Renal pelvis (tissue), 4 donors: ENCODE results near the gene RASGRP3. TPM values are rescaled to one million over a fixed set of nuclear protein-coding genes. Genes with fewer than 3 reads are reported as not detected.

Source experiments
- DNase-seq: peaks from one replicate; pipeline ENCODE4 v3.0.0-alpha.2; 2013
- polyA plus RNA-seq, 3 donors: library from polyadenylated mRNA; unstranded; fragments of 120-200 nt; gene quantifications; one replicate each; pipeline ENCODE4 v1.2.1, GENCODE V29; 2013; ENCODE audit not compliant: insufficient read length in 3 of 3

The RASGRP3 gene
- polyA plus RNA-seq, 3 donors: 15.2 to 25.3 (median 21.8) TPM

DNA sequence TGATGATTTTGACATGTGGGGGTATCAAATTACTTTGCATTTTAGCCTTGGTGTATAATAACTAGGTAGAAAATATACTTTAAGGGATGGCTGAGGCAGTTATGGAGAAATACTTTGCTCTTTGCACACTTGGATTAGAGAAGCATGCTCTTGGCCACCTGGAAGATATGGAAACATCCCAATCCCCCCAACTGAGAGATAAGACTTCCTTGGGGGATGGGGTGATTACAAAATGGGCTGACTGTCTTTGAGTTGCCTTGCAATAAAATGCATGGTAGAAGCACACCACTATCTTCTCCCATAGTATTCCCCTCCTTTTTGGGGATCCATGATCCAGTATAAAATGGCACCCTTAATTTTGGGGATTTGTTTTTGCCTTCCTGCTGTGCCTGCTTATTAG lies 137.7 kb downstream of the RASGRP3 start:
- DNase-seq: no peak

Other genes with a start within 250 kb of the RASGRP3 start
- gene FAM98A, start 122.7 kb downstream of the RASGRP3 start, polyA plus RNA-seq: 10 to 100 TPM; 48.5 to 63.8 (median 58.4) TPM